ENCODE data around the gene PFDN6. TPM values are rescaled to one million over a fixed set of nuclear protein-coding genes. Genes with fewer than 3 reads are reported as not detected.

PFDN6 gene
- total and polyA plus RNA-seq, 9 of the 15 experiments (the other 6 are each of a cell fraction or from before 2014, with no cell fraction given): 6.8 to 475 (median 216) TPM

- TF ChIP-seq ZBTB9 (CRISPR knock-in tag; IDR thresholded peaks at IDR 0.05) (0 out of 2 replicates have a peak, but pooled peaks have one; percentile 42), IRF1 (CRISPR knock-in tag; IDR thresholded peaks at IDR 0.05; ENCODE audit: borderline replicate concordance) (peak; percentile 77; the same call in 1 of the 2 replicates), RBM25 (IDR thresholded peaks at IDR 0.05; ENCODE audit: low read depth, low read length, severe bottlenecking) (no peak), ZC3H8 (IDR thresholded peaks at IDR 0.05) (no peak), NR1H2 (CRISPR knock-in tag; IDR thresholded peaks at IDR 0.05) (no peak), NCOR1 (IDR thresholded peaks at IDR 0.05) (0 out of 2 replicates have a peak, but pooled peaks have one; percentile 1), MEF2A (IDR thresholded peaks at IDR 0.05; ENCODE audit: control insufficient read depth, low read depth, low read length) (no peak), ZNF551 (CRISPR knock-in tag; IDR thresholded peaks at IDR 0.05) (no peak), RAD51 (IDR thresholded peaks at IDR 0.05; ENCODE audit: borderline replicate concordance, low read depth) (no peak), BHLHE40 (IDR thresholded peaks at IDR 0.05; ENCODE audit: low read length) (no peak), SAFB2 (IDR thresholded peaks at IDR 0.05; ENCODE audit: borderline replicate concordance, low read depth, low read length, severe bottlenecking) (no peak), ARID4B (CRISPR knock-in tag; IDR thresholded peaks at IDR 0.05) (peak; percentile 88), ZNF445 (CRISPR knock-in tag; IDR thresholded peaks at IDR 0.05; ENCODE audit: low read depth) (no peak), PRMT5 (CRISPR knock-in tag; IDR thresholded peaks at IDR 0.05) (peak; percentile 41; the same call in 1 of the 2 replicates), ELF1 (tag; IDR thresholded peaks at IDR 0.05) (no peak), ZNF699 (CRISPR knock-in tag; IDR thresholded peaks at IDR 0.05; ENCODE audit: insufficient replicate concordance) (no peak), RCOR1 (IDR thresholded peaks at IDR 0.05; ENCODE audit: borderline replicate concordance in 1 of 2, low read depth in 2 of 2, low read length in 2 of 2) (no peak), SUPT5H (IDR thresholded peaks at IDR 0.05) (peak; percentile 68; the same call in 1 of the 2 replicates)
- TF ChIP-seq, protein P1, sequence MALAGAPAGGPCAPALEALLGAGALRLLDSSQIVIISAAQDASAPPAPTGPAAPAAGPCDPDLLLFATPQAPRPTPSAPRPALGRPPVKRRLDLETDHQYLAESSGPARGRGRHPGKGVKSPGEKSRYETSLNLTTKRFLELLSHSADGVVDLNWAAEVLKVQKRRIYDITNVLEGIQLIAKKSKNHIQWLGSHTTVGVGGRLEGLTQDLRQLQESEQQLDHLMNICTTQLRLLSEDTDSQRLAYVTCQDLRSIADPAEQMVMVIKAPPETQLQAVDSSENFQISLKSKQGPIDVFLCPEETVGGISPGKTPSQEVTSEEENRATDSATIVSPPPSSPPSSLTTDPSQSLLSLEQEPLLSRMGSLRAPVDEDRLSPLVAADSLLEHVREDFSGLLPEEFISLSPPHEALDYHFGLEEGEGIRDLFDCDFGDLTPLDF (CRISPR knock-in tag; IDR thresholded peaks at IDR 0.05): no peak
- TF ChIP-seq, protein P2, sequence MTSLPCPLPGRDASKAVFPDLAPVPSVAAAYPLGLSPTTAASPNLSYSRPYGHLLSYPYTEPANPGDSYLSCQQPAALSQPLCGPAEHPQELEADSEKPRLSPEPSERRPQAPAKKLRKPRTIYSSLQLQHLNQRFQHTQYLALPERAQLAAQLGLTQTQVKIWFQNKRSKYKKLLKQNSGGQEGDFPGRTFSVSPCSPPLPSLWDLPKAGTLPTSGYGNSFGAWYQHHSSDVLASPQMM (CRISPR knock-in tag; IDR thresholded peaks at IDR 0.05): no peak
These were observed 24.5 kb downstream of the PFDN6 start, which contains the start of gene TAPBP (continued) for GRCh38 chr6:33313709-33314514.

Data from K562 (cell line).